H9 (cell line): ENCODE results near the gene LEMD1. TPM values are rescaled to one million over a fixed set of nuclear protein-coding genes. Genes with fewer than 3 reads are reported as not detected.
A peak's percentile ranks its signal among the peaks of the same experiment; 100 is the strongest.

Experiments used
- DNase-seq: peaks from one replicate; pipeline ENCODE4 v3.0.0-alpha.2; 2017
- H2AFZ ChIP-seq: one replicate; pipeline ENCODE4 v1.6.1; 2013; ENCODE audit warnings: mild to moderate bottlenecking, low read length, control low read depth, moderate library complexity
- H2AK5ac ChIP-seq: 2 replicates; pipeline ENCODE4 v1.6.1; 2013; ENCODE audit warnings: low read length, control low read depth, mixed read lengths; ENCODE audit not compliant: insufficient read length
- H2BK120ac ChIP-seq: one replicate; pipeline ENCODE4 v1.6.1; 2013; ENCODE audit warnings: low read depth, mild to moderate bottlenecking, low read length, control low read depth, inconsistent platforms; ENCODE audit not compliant: poor library complexity, severe bottlenecking
- H2BK12ac ChIP-seq: 2 replicates; pipeline ENCODE4 v1.6.1; 2013; ENCODE audit warnings: low read length, control low read depth, mixed read lengths, low read depth; ENCODE audit not compliant: insufficient read length
- H2BK15ac ChIP-seq: 2 replicates; pipeline ENCODE4 v1.6.1; 2013; ENCODE audit warnings: low read depth, low read length, control low read depth
- H2BK20ac ChIP-seq: one replicate; pipeline ENCODE4 v1.6.1; 2013; ENCODE audit warnings: low read depth, mild to moderate bottlenecking, low read length, control low read depth, inconsistent platforms; ENCODE audit not compliant: poor library complexity, severe bottlenecking
- H2BK5ac ChIP-seq: 2 replicates; pipeline ENCODE4 v1.6.1; 2013; ENCODE audit warnings: low read length, control low read depth, mixed read lengths; ENCODE audit not compliant: insufficient read length
- H3K14ac ChIP-seq: 2 replicates; pipeline ENCODE4 v1.6.1; 2013; ENCODE audit warnings: low read length, control low read depth; ENCODE audit not compliant: insufficient read depth
- H3K18ac ChIP-seq: 2 replicates; pipeline ENCODE4 v1.6.1; 2013; ENCODE audit warnings: low read depth, mild to moderate bottlenecking, mixed read lengths, low read length, control low read depth; ENCODE audit not compliant: insufficient read length
- H3K23ac ChIP-seq: 2 replicates; pipeline ENCODE4 v1.6.1; 2013; ENCODE audit warnings: low read length, control low read depth, mixed read lengths, low read depth; ENCODE audit not compliant: insufficient read length
- H3K23me2 ChIP-seq: 2 replicates; pipeline ENCODE4 v1.6.1; 2013; ENCODE audit warnings: low read depth, mild to moderate bottlenecking, mixed read lengths, low read length, control low read depth; ENCODE audit not compliant: insufficient read length, poor library complexity, severe bottlenecking
- H3K27ac ChIP-seq: 2 replicates; pipeline ENCODE4 v1.5.1; 2013; ENCODE audit warnings: low read length, control low read depth, mixed read lengths, low read depth; ENCODE audit not compliant: insufficient read length
- H3K27me3 ChIP-seq: 2 replicates; pipeline ENCODE4 v1.6.1; 2013; ENCODE audit warnings: low read length, control low read depth, inconsistent platforms; ENCODE audit not compliant: insufficient read depth
- H3K4ac ChIP-seq: 2 replicates; pipeline ENCODE4 v1.6.1; 2013; ENCODE audit warnings: low read depth, mild to moderate bottlenecking, control low read depth, inconsistent platforms, low read length, moderate library complexity
- H3K4me1 ChIP-seq: 2 replicates; pipeline ENCODE4 v1.6.1; 2013; ENCODE audit warnings: low read length, control low read depth, inconsistent platforms; ENCODE audit not compliant: insufficient read depth
- H3K4me2 ChIP-seq: 2 replicates; pipeline ENCODE4 v1.6.1; 2013; ENCODE audit warnings: low read length, control low read depth, mixed read lengths; ENCODE audit not compliant: insufficient read length, insufficient read depth
- H3K56ac ChIP-seq: 2 replicates; pipeline ENCODE4 v1.6.1; 2013; ENCODE audit warnings: low read depth, mild to moderate bottlenecking, mixed read lengths, low read length, control low read depth; ENCODE audit not compliant: insufficient read length
- H3K79me1 ChIP-seq: 2 replicates; pipeline ENCODE4 v1.6.1; 2013; ENCODE audit warnings: low read depth, mild to moderate bottlenecking, moderate library complexity, low read length, control low read depth, inconsistent platforms; ENCODE audit not compliant: insufficient read depth, poor library complexity, severe bottlenecking
- H3K79me2 ChIP-seq: 2 replicates; pipeline ENCODE4 v1.6.1; 2013; ENCODE audit warnings: low read length, control low read depth, inconsistent platforms; ENCODE audit not compliant: insufficient read depth
- H3K9ac ChIP-seq: 2 replicates; pipeline ENCODE4 v1.6.1; 2013; ENCODE audit warnings: low read length, control low read depth, mixed read lengths; ENCODE audit not compliant: insufficient read length; ENCODE audit errors: extremely low read depth
- H3K9me3 ChIP-seq: one replicate; pipeline ENCODE4 v1.6.1; 2013; ENCODE audit warnings: low read depth, low read length, inconsistent platforms; ENCODE audit not compliant: control insufficient read depth
- H3T11ph ChIP-seq: one replicate; pipeline ENCODE4 v1.6.1; 2013; ENCODE audit warnings: mild to moderate bottlenecking, low read length, control low read depth, inconsistent platforms
- H4K20me1 ChIP-seq: one replicate; pipeline ENCODE4 v1.6.1; 2013; ENCODE audit not compliant: control insufficient read depth, insufficient read length, insufficient read depth
- H4K5ac ChIP-seq: 2 replicates; pipeline ENCODE4 v1.6.1; 2013; ENCODE audit warnings: low read depth, mild to moderate bottlenecking, mixed read lengths, low read length, control low read depth; ENCODE audit not compliant: insufficient read length
- H4K8ac ChIP-seq: replicated peaks from 2 replicates; pipeline ENCODE4 v1.6.1; 2013; ENCODE audit warnings: low read length, control low read depth, mixed read lengths, low read depth; ENCODE audit not compliant: insufficient read length
- H4K91ac ChIP-seq: 2 replicates; pipeline ENCODE4 v1.6.1; 2013; ENCODE audit warnings: low read depth, mild to moderate bottlenecking, moderate library complexity, mixed read lengths, low read length, control low read depth; ENCODE audit not compliant: insufficient read length
- H3K27ac Mint-ChIP-seq, 3 experiments: 2 replicates in 2 of 3; 3 replicates in 1 of 3; pipeline ENCODE4 v1.8.0; 2020 to 2021; ENCODE audit warnings: mixed read lengths in 3 of 3, mild to moderate bottlenecking in 1 of 3, moderate library complexity in 1 of 3
- H3K27me3 Mint-ChIP-seq: 2 replicates; pipeline ENCODE4 v1.8.0; 2021; ENCODE audit warnings: low read depth, mild to moderate bottlenecking, moderate library complexity, mixed read lengths
- H3K36me3 Mint-ChIP-seq, 3 experiments: 2 replicates in 2 of 3; 3 replicates in 1 of 3; pipeline ENCODE4 v1.8.0; 2020 to 2021; ENCODE audit warnings: low read depth in 3 of 3, mixed read lengths in 3 of 3; ENCODE audit not compliant: insufficient read depth in 1 of 3
- H3K4me1 Mint-ChIP-seq, 2 experiments: 2 replicates each; pipeline ENCODE4 v1.8.0; 2020; ENCODE audit warnings: mixed read lengths in 2 of 2
- H3K4me3 Mint-ChIP-seq, 2 experiments: 2 replicates in 1 of 2; 3 replicates in 1 of 2; pipeline ENCODE4 v1.8.0; 2020 to 2021; ENCODE audit warnings: mild to moderate bottlenecking in 2 of 2, mixed read lengths in 2 of 2, moderate library complexity in 1 of 2
- H3K9me3 Mint-ChIP-seq, 2 experiments: 2 replicates in 1 of 2; 3 replicates in 1 of 2; pipeline ENCODE4 v1.8.0; 2020; ENCODE audit warnings: mild to moderate bottlenecking in 2 of 2, mixed read lengths in 2 of 2, moderate library complexity in 1 of 2
- WGBS: extraction: QIAGEN DNeasy Blood & Tissue Kit; methylation state at CpG from one replicate; pipeline ENCODE4 v1.1.7; 2013; ENCODE audit warnings: missing lambda C conversion rate, low lambda C conversion rate, mixed read lengths; ENCODE audit not compliant: insufficient read length; ENCODE audit errors: extremely low coverage; 5-methylcytosine and 5-hydroxymethylcytosine counted together
- total RNA-seq: library from RNA; stranded (reverse); gene quantifications from 2 replicates; pipeline ENCODE4 v1.2.1, GENCODE V29; 2021
- TF ChIP-seq, protein P1 (sequence below): fragments of 200-600 bp; sonication (generic); conservative IDR thresholded peaks from 3 replicates; pipeline ENCODE4 v1.8.0; 2021; ENCODE audit warnings: antibody characterized with exemption, mild to moderate bottlenecking

LEMD1 gene
- total RNA-seq, 1 experiment from 2014 or later = 11.8 TPM

GRCh38 chr1:205441318-205441633, 19.4 kb upstream of the LEMD1 start:
- Histone ChIP-seq H3K4me1 (peaks cover 40% of the 10 kb centered on the region; the same call in 1 of the 2 replicates), H3K4me2 (no peak overlapping the region)

More at GRCh38 chr1:205441318-205441633, 19.4 kb upstream of the LEMD1 start:
- no peak overlapping the region for H3K23ac ChIP-seq
- no peak overlapping the region for H3K27ac ChIP-seq
- H3K56ac ChIP-seq = no peak overlapping the region
- no peak overlapping the region for H2BK15ac ChIP-seq
- H4K5ac ChIP-seq = no peak overlapping the region
- H3K18ac ChIP-seq = no peak overlapping the region
- H3K23me2 ChIP-seq = no peaks in the 10 kb centered on the region
- Mint-ChIP-seq H3K4me3 (peak overlapping the region in 1 of 2 experiments; percentile 5; a peak in 1 of 5 replicates), H3K27me3 (peaks cover 22% of the 10 kb centered on the region), H3K4me1 (peaks cover 70 to 78% of the 10 kb centered on the region in 2 experiments), H3K36me3 (peaks cover 0 to 13% (median 5%) of the 10 kb centered on the region in 3 experiments; a peak in 5 of 7 replicates), H3K9me3 (no peaks in the 10 kb centered on the region), H3K27ac (peak overlapping the region; percentile 84 to 93 (median 92); a peak in 6 of 7 replicates)
- H4K20me1 ChIP-seq = no peaks in the 10 kb centered on the region
- no peaks in the 10 kb centered on the region for H3K79me2 ChIP-seq
- TF ChIP-seq, protein P1, sequence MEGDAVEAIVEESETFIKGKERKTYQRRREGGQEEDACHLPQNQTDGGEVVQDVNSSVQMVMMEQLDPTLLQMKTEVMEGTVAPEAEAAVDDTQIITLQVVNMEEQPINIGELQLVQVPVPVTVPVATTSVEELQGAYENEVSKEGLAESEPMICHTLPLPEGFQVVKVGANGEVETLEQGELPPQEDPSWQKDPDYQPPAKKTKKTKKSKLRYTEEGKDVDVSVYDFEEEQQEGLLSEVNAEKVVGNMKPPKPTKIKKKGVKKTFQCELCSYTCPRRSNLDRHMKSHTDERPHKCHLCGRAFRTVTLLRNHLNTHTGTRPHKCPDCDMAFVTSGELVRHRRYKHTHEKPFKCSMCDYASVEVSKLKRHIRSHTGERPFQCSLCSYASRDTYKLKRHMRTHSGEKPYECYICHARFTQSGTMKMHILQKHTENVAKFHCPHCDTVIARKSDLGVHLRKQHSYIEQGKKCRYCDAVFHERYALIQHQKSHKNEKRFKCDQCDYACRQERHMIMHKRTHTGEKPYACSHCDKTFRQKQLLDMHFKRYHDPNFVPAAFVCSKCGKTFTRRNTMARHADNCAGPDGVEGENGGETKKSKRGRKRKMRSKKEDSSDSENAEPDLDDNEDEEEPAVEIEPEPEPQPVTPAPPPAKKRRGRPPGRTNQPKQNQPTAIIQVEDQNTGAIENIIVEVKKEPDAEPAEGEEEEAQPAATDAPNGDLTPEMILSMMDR = no peak
- no peak overlapping the region for H3K9ac ChIP-seq
- H2BK120ac ChIP-seq = no peak overlapping the region
- H4K91ac ChIP-seq = no peak overlapping the region
- no peak overlapping the region for H3K4ac ChIP-seq
- no peak overlapping the region for H4K8ac ChIP-seq
- H3K14ac ChIP-seq = no peak overlapping the region
- no peak for DNase-seq
- no peak overlapping the region for H2BK12ac ChIP-seq
- no peak overlapping the region for H2AFZ ChIP-seq
- WGBS = no CpG with 5 or more reads among the region's 6 CpGs
- no peak overlapping the region for H2BK5ac ChIP-seq
- no peaks in the 10 kb centered on the region for H3K27me3 ChIP-seq
- H2AK5ac ChIP-seq = no peak overlapping the region
- H3T11ph ChIP-seq = no peak overlapping the region
- H2BK20ac ChIP-seq = no peak overlapping the region
- H3K9me3 ChIP-seq = no peaks in the 10 kb centered on the region
- H3K79me1 ChIP-seq = no peaks in the 10 kb centered on the region
